Activated CD4-positive, alpha-beta T cell treated with anti-CD3 and anti-CD28 coated beads, Interleukin-2, amount 10 ng/mL, durations not matched to agents 7 days and 5 days (primary cell): ENCODE results near the gene CCDC9B. TPM values are rescaled to one million over a fixed set of nuclear protein-coding genes. Genes with fewer than 3 reads are reported as not detected.

Experiments used
- CTCF ChIA-PET: fragments of 350-600 bp; sonication (Branson Sonifier 250); formaldehyde crosslinking; loops from one replicate; lab custom pipeline; 2021; ENCODE audit warnings: antibody characterized with exemption; lab: Charles Lee
- POLR2A ChIA-PET: fragments of 350-600 bp; sonication (Branson Sonifier 250); formaldehyde crosslinking; loops from one replicate; lab custom pipeline; 2021; ENCODE audit warnings: antibody characterized with exemption; lab: Charles Lee
- DNase-seq: peaks from one replicate; pipeline ENCODE4 v3.0.0-alpha.2; 2020
- H3K27ac Mint-ChIP-seq: one replicate; pipeline ENCODE4 v1.8.0; 2021; ENCODE audit warnings: mild to moderate bottlenecking, moderate library complexity, mixed read lengths
- H3K27me3 Mint-ChIP-seq: one replicate; pipeline ENCODE4 v1.8.0; 2021; ENCODE audit warnings: mixed read lengths
- H3K36me3 Mint-ChIP-seq: one replicate; pipeline ENCODE4 v1.8.0; 2021; ENCODE audit warnings: low read depth, mixed read lengths
- H3K4me1 Mint-ChIP-seq: one replicate; pipeline ENCODE4 v1.8.0; 2021; ENCODE audit warnings: mixed read lengths
- H3K4me3 Mint-ChIP-seq: one replicate; pipeline ENCODE4 v1.8.0; 2021; ENCODE audit warnings: mild to moderate bottlenecking, moderate library complexity, mixed read lengths
- H3K9me3 Mint-ChIP-seq: one replicate; pipeline ENCODE4 v1.8.0; 2021; ENCODE audit warnings: mixed read lengths
- total RNA-seq, 2 experiments: library from RNA; stranded (reverse); gene quantifications; one replicate each; pipeline ENCODE4 v1.2.3, GENCODE V29; 2021

The CCDC9B gene
- total RNA-seq, 2 experiments from 2014 or later: 0.81 to 1.0 TPM

GRCh38 chr15:40286794-40287193 is 53.9 kb downstream of the CCDC9B start:
- Mint-ChIP-seq H3K4me1 (no peaks in the 10 kb centered on the region), H3K36me3 (peaks cover 8% of the 10 kb centered on the region), H3K27ac (no peak overlapping the region), H3K27me3 (peaks cover 14% of the 10 kb centered on the region), H3K4me3 (no peak overlapping the region), H3K9me3 (no peaks in the 10 kb centered on the region)
- ChIA-PET POLR2A (no interaction called here), CTCF (interaction anchor here (0.8 to 3.2 kb wide), 2 partner anchors 12 to 70 kb away, joined by 3 to 12 read pairs; no protein-coding TSS in a partner anchor)
- no peak for DNase-seq

GRCh38 chr15:40286061-40286532 is 54.6 kb downstream of the CCDC9B start:
- Mint-ChIP-seq H3K27ac (no peak overlapping the region), H3K36me3 (peaks cover 8% of the 10 kb centered on the region), H3K27me3 (peaks cover 16% of the 10 kb centered on the region), H3K9me3 (no peaks in the 10 kb centered on the region), H3K4me3 (no peak overlapping the region), H3K4me1 (peaks cover under 1% of the 10 kb centered on the region)
- ChIA-PET POLR2A (no interaction called here), CTCF (interaction anchor here (1.0 to 3.2 kb wide), 2 partner anchors 11 to 21 kb away, joined by 6 to 12 read pairs; partner anchors contain the start of gene PLCB2)
- no peak for DNase-seq

GRCh38 chr15:40285554-40286011 is 55.2 kb downstream of the CCDC9B start:
- peaks cover 2% of the 10 kb centered on the region for H3K4me1 Mint-ChIP-seq
- H3K27ac Mint-ChIP-seq: no peak overlapping the region
- POLR2A ChIA-PET: no interaction called here
- DNase-seq: no peak
- peaks cover 21% of the 10 kb centered on the region for H3K27me3 Mint-ChIP-seq
- H3K4me3 Mint-ChIP-seq: no peak overlapping the region
- CTCF ChIA-PET: interaction anchor here (1.0 kb wide), 2 partner anchors 11 to 21 kb away, joined by 3 to 6 read pairs; partner anchors contain the start of gene PLCB2
- H3K9me3 Mint-ChIP-seq: no peaks in the 10 kb centered on the region
- H3K36me3 Mint-ChIP-seq: peaks cover 8% of the 10 kb centered on the region

- POLR2A ChIA-PET: no interaction called here
- Mint-ChIP-seq H3K27me3 (peaks cover 26% of the 10 kb centered on the region), H3K36me3 (peaks cover 8% of the 10 kb centered on the region), H3K27ac (no peak overlapping the region), H3K4me1 (peaks cover 2% of the 10 kb centered on the region), H3K9me3 (no peaks in the 10 kb centered on the region), H3K4me3 (no peak overlapping the region)
- CTCF ChIA-PET: interaction anchor here (1.0 to 1.3 kb wide), 2 partner anchors 10 to 25 kb away, joined by 3 to 4 read pairs; no protein-coding TSS in a partner anchor
- DNase-seq: no peak
These were observed 55.6 kb downstream of the CCDC9B start for GRCh38 chr15:40285151-40285550.

- Mint-ChIP-seq H3K9me3 (no peaks in the 10 kb centered on the region), H3K4me3 (peak overlapping the region; percentile 38), H3K27ac (no peak overlapping the region), H3K4me1 (peaks cover 2% of the 10 kb centered on the region), H3K27me3 (peaks cover 33% of the 10 kb centered on the region), H3K36me3 (peaks cover 2% of the 10 kb centered on the region)
- no peak for DNase-seq
- ChIA-PET POLR2A (no interaction called here), CTCF (interaction anchor here (0.6 to 2.2 kb wide), 6 partner anchors 11 to 143 kb away, joined by 3 to 14 read pairs (median 4); partner anchors contain the start of gene PLCB2)
These were observed 57.0 kb downstream of the CCDC9B start for GRCh38 chr15:40283615-40284300.

- Mint-ChIP-seq H3K4me1 (peaks cover 2% of the 10 kb centered on the region), H3K27ac (no peak within 1 kb of the TSS), H3K9me3 (no peaks in the 10 kb centered on the region), H3K4me3 (peak within 1 kb of the TSS; percentile 64), H3K36me3 (no peaks in the 10 kb centered on the region), H3K27me3 (peaks cover 40% of the 10 kb centered on the region)
- DNase-seq: no peak
- ChIA-PET CTCF (interaction anchor here (0.6 to 2.2 kb wide), 6 partner anchors 11 to 144 kb away, joined by 3 to 14 read pairs (median 4); partner anchors contain the start of gene PLCB2), POLR2A (no interaction called here)
These were observed 57.7 kb downstream of the CCDC9B start, which contains the start of gene ANKRD63 for GRCh38 chr15:40282869-40283614. ANKRD63 (minus strand) TSS chr15:40283064; CDS start chr15:40282586, 478 bp downstream.

- CTCF ChIA-PET: interaction anchor here (0.7 to 2.2 kb wide), 4 partner anchors 25 to 49 kb away, joined by 3 to 14 read pairs (median 4); partner anchors contain the start of gene PLCB2
- DNase-seq: peak; percentile 46
- POLR2A ChIA-PET: no interaction called here
- H3K9me3 Mint-ChIP-seq: no peaks in the 10 kb centered on the region
- H3K36me3 Mint-ChIP-seq: no peaks in the 10 kb centered on the region
- peaks cover 44% of the 10 kb centered on the region for H3K27me3 Mint-ChIP-seq
- peak overlapping the region; percentile 64 for H3K4me3 Mint-ChIP-seq
- no peak overlapping the region for H3K27ac Mint-ChIP-seq
- peaks cover 3% of the 10 kb centered on the region for H3K4me1 Mint-ChIP-seq
These were observed 58.4 kb downstream of the CCDC9B start for GRCh38 chr15:40282147-40282868.

- peaks cover 48% of the 10 kb centered on the region for H3K27me3 Mint-ChIP-seq
- CTCF ChIA-PET: interaction anchor here (0.6 to 1.0 kb wide), 2 partner anchors 32 to 194 kb away, joined by 3 read pairs; no protein-coding TSS in a partner anchor
- H3K27ac Mint-ChIP-seq: no peak overlapping the region
- H3K9me3 Mint-ChIP-seq: no peaks in the 10 kb centered on the region
- DNase-seq: no peak
- peaks cover 4% of the 10 kb centered on the region for H3K4me1 Mint-ChIP-seq
- POLR2A ChIA-PET: no interaction called here
- no peak overlapping the region for H3K4me3 Mint-ChIP-seq
- no peaks in the 10 kb centered on the region for H3K36me3 Mint-ChIP-seq
These were observed 59.0 kb downstream of the CCDC9B start for GRCh38 chr15:40281801-40282146.

Other genes starting within 250 kb of the CCDC9B start
- 1 to 10 TPM; 8.5 to 8.6 TPM for gene BMF, start 232.1 kb downstream of the CCDC9B start, total RNA-seq
- 10 to 100 TPM; 81.1 to 89.0 TPM for gene BUB1B, start 179.9 kb downstream of the CCDC9B start, total RNA-seq
- under 1 TPM; 0.35 to 0.47 TPM for gene PAK6, start 101.9 kb downstream of the CCDC9B start, total RNA-seq
- gene ANKRD63, start 57.9 kb downstream of the CCDC9B start, total RNA-seq: under 1 TPM in 1 of 2 experiments, not detected in 1; 0.17 TPM
- 100 to 1,000 TPM; 195 to 196 TPM for gene PLCB2, start 33.0 kb downstream of the CCDC9B start, total RNA-seq
- gene INAFM2, start 17.2 kb downstream of the CCDC9B start, total RNA-seq: 1 to 10 TPM; 6.6 to 8.5 TPM
- not detected for gene PHGR1, start 10.1 kb upstream of the CCDC9B start, total RNA-seq
- 1 to 10 TPM in 1 of 2 experiments, under 1 TPM in 1; 0.60 to 1.4 TPM for gene DISP2, start 17.3 kb upstream of the CCDC9B start, total RNA-seq
- gene KNSTRN, start 41.8 kb upstream of the CCDC9B start, total RNA-seq: 10 to 100 TPM; 57.5 to 63.3 TPM
- gene IVD, start 64.9 kb upstream of the CCDC9B start, total RNA-seq: 10 to 100 TPM; 38.4 to 47.1 TPM
- 10 to 100 TPM; 28.7 to 30.8 TPM for gene BAHD1, start 100.0 kb upstream of the CCDC9B start, total RNA-seq
- 10 to 100 TPM; 14.3 to 14.6 TPM for gene CHST14, start 130.0 kb upstream of the CCDC9B start, total RNA-seq
- 10 to 100 TPM; 17.0 to 22.7 TPM for gene CCDC32, start 224.1 kb upstream of the CCDC9B start, total RNA-seq
- 10 to 100 TPM in 1 of 2 experiments, 1 to 10 TPM in 1; 10.0 to 13.0 TPM for gene RPUSD2, start 228.4 kb upstream of the CCDC9B start, total RNA-seq